NCI-H2196 (cell line): ENCODE measurements around the gene CD9.
A peak's percentile ranks its signal among the peaks of the same experiment; 100 is the strongest.
"Not testable (repeated sequence)": the region's sequence is repeated elsewhere in the genome, so short reads cannot be mapped to it uniquely, and the experiment has no call there.

Experiments used
- DNase-seq: peaks from one replicate; lab custom pipeline; 2025; ENCODE audit not compliant: unreplicated experiment; lab: John Stamatoyannopoulos, UW

Gene CD9

GRCh38 chr12:6178981-6179761 is 21.0 kb upstream of the CD9 start:
- no peak for DNase-seq

GRCh38 chr12:6180268-6181051 is 19.7 kb upstream of the CD9 start:
- DNase-seq = no peak

GRCh38 chr12:6181166-6181565 is 19.0 kb upstream of the CD9 start:
- no peak for DNase-seq

- DNase-seq = peak; percentile 6
Observed at GRCh38 chr12:6181583-6182278, 18.5 kb upstream of the CD9 start.

- DNase-seq = no peak
Observed at GRCh38 chr12:6182279-6182898, 17.8 kb upstream of the CD9 start.

GRCh38 chr12:6183689-6184428 is 16.3 kb upstream of the CD9 start:
- DNase-seq = no peak

GRCh38 chr12:6185961-6186827 is 14.0 kb upstream of the CD9 start:
- no peak for DNase-seq

GRCh38 chr12:6187948-6188793 is 12.0 kb upstream of the CD9 start:
- DNase-seq = no peak

- no peak for DNase-seq
Observed at GRCh38 chr12:6189028-6189427, 11.2 kb upstream of the CD9 start.

GRCh38 chr12:6189952-6190598 is 10.1 kb upstream of the CD9 start:
- DNase-seq = not testable (repeated sequence)

GRCh38 chr12:6190767-6191530 is 9.3 kb upstream of the CD9 start:
- DNase-seq = not testable (repeated sequence)

GRCh38 chr12:6192604-6193380 is 7.4 kb upstream of the CD9 start:
- no peak for DNase-seq

- peak; percentile 42 for DNase-seq
Observed at GRCh38 chr12:6193853-6194815, 6.1 kb upstream of the CD9 start.

- peak; percentile 59 for DNase-seq
Observed at GRCh38 chr12:6195665-6196535, 4.3 kb upstream of the CD9 start.

- DNase-seq = no peak
Observed at GRCh38 chr12:6198051-6198450, 2.1 kb upstream of the CD9 start.
